Left ventricle myocardium inferior (tissue), 1 donor: ENCODE measurements around the gene CLPSL2. TPM values are rescaled to one million over a fixed set of nuclear protein-coding genes. Genes with fewer than 3 reads are reported as not detected.

ENCODE experiments used
- DNase-seq: peaks from one replicate; pipeline ENCODE4 v3.0.0-alpha.2; 2020
- H3K27ac ChIP-seq: fragments of 200-600 bp; replicated peaks from 2 replicates; pipeline ENCODE4 v1.8.0; 2021
- H3K27me3 ChIP-seq: fragments of 200-600 bp; 2 replicates; pipeline ENCODE4 v1.8.0; 2021; ENCODE audit warnings: low read depth
- H3K36me3 ChIP-seq: fragments of 200-600 bp; 2 replicates; pipeline ENCODE4 v1.8.0; 2021
- H3K4me1 ChIP-seq: fragments of 200-600 bp; 2 replicates; pipeline ENCODE4 v1.8.0; 2021
- H3K4me3 ChIP-seq: fragments of 200-600 bp; 2 replicates; pipeline ENCODE4 v1.8.0; 2021; ENCODE audit warnings: mild to moderate bottlenecking, moderate library complexity
- H3K9me3 ChIP-seq: fragments of 200-600 bp; replicated peaks from 2 replicates; pipeline ENCODE4 v1.8.0; 2021
- intact Hi-C: fragments of 100-400 bp; cut with micrococcal nuclease; formaldehyde crosslinking; loops from one replicate; pipeline ENCODE4 v1.11.0; 2022
- total RNA-seq: library from RNA; stranded (reverse); fragmentation: NEBNext Ultra II Directional; extraction: Animal tissue kit (Norgen Biotek cat#: 25700); gene quantifications from one replicate; pipeline ENCODE4 v1.2.1, GENCODE V29; 2021
- TF ChIP-seq, protein P1 (sequence below): fragments of 200-600 bp; IDR thresholded peaks from 2 replicates; pipeline ENCODE4 v1.8.0; 2021; ENCODE audit warnings: antibody characterized with exemption, mild to moderate bottlenecking, borderline replicate concordance
- donor health status: DM: no; HTN: yes; CAD: no; lungs with severe emphysema.

CLPSL2 gene
- total RNA-seq, 1 donor from 2014 or later = not detected

DNA sequence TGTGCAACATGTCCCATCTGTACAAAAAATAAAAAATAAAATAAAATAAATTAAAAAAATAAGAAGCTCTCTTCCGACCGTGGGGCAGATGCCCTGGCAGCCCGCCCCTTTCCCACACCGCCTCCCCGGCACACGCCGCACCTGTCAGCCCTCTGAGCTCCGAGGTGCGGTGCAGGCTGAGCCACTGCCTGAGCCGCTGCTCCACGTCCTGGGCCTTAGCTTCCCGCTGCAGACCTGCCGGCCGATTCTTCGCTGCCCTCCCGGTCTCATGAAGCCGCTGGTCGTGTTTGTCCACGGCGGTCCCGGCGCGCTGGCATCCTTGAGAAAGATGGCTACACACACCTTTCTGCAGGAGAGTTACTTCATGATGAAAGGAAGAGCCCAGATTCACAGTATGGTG is 10.7 kb upstream of the CLPSL2 start:
- Histone ChIP-seq H3K4me1 (no peaks in the 10 kb centered on the region), H3K27ac (no peak overlapping the region), H3K27me3 (peaks cover 74% of the 10 kb centered on the region), H3K9me3 (no peaks in the 10 kb centered on the region), H3K4me3 (no peak overlapping the region), H3K36me3 (no peaks in the 10 kb centered on the region)
- intact Hi-C loops = no loop called here
- TF ChIP-seq, protein P1, sequence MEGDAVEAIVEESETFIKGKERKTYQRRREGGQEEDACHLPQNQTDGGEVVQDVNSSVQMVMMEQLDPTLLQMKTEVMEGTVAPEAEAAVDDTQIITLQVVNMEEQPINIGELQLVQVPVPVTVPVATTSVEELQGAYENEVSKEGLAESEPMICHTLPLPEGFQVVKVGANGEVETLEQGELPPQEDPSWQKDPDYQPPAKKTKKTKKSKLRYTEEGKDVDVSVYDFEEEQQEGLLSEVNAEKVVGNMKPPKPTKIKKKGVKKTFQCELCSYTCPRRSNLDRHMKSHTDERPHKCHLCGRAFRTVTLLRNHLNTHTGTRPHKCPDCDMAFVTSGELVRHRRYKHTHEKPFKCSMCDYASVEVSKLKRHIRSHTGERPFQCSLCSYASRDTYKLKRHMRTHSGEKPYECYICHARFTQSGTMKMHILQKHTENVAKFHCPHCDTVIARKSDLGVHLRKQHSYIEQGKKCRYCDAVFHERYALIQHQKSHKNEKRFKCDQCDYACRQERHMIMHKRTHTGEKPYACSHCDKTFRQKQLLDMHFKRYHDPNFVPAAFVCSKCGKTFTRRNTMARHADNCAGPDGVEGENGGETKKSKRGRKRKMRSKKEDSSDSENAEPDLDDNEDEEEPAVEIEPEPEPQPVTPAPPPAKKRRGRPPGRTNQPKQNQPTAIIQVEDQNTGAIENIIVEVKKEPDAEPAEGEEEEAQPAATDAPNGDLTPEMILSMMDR = no peak
- no peak for DNase-seq

DNA sequence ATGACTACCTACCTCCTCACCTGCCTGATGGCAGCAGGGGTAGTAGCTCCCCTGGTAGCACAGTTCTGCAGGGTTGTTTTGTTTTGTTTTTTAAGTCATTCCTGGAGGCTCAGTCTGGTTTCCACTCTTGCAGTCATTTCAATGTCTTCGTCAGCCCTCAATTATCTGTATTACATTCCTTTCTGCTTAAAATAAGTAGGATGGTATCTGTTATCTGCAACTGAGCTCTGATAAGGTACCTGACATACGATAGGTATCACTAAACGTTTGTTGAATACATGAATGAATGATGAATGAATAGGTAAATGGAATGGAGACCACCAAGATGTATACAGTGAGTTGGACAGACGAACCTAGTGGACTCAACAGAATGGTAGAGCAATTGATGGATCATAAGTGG is 7.2 kb upstream of the CLPSL2 start:
- Histone ChIP-seq H3K27ac (no peak overlapping the region), H3K4me1 (no peaks in the 10 kb centered on the region), H3K27me3 (peaks cover 73% of the 10 kb centered on the region), H3K4me3 (no peak overlapping the region), H3K9me3 (no peaks in the 10 kb centered on the region), H3K36me3 (no peaks in the 10 kb centered on the region)
- no peak for DNase-seq
- TF ChIP-seq, protein P1 = no peak
- intact Hi-C loops = no loop called here

DNA sequence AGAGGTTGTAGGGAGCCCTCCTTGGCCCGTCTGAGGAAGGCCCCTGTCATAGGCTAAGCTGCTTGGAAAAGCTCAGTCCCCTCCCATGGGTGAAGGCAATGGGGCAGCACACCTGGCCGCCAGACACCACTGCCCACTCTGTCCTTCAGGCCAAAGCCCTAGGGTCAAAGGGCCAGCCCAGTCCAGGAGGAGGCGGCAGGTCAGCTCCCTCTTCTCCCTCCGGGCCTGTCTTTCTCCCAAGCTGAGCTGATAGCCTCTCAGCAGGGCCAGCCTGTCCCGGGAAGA is 5.1 kb upstream of the CLPSL2 start:
- Histone ChIP-seq H3K4me1 (peaks cover 2% of the 10 kb centered on the region), H3K9me3 (no peaks in the 10 kb centered on the region), H3K4me3 (no peak overlapping the region), H3K36me3 (no peaks in the 10 kb centered on the region), H3K27me3 (peaks cover 73% of the 10 kb centered on the region), H3K27ac (no peak overlapping the region)
- TF ChIP-seq, protein P1 = no peak
- no peak for DNase-seq
- intact Hi-C loops = no loop called here

DNA sequence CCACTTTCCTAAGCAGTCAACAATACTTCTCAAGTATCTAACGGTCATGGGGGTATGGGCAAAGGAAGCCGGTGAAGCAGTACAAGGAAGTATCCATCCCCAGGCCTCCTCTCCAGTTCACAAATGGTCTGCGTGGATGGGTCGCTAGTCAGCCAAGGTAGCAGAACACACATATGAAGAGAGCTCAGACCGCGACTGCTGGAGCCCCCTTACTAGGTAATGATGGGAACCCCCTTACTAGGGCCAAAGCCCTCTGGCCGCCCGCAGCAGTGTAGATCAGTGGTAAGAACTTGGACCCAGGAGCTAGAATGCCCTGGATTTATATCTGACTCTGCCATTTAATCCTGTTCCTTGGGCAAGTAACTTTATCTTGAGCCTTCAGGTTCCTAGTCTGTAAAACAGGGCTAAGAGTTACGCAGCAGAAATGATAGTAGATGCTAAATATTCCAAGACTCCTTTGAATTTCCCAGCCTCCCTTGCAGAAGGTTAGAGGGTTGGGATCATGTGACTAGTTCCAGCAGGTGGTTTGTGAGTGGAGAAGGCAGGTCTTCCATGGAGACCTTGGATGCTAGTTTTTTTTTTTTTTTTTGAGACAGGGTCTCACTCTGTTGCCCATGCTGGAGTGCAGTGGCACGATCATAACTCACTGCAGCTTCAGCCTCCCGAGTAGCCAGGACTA is 2.1 kb upstream of the CLPSL2 start:
- Histone ChIP-seq H3K36me3 (no peaks in the 10 kb centered on the region), H3K27me3 (peaks cover 86% of the 10 kb centered on the region), H3K9me3 (no peaks in the 10 kb centered on the region), H3K4me1 (peaks cover 8% of the 10 kb centered on the region), H3K27ac (no peak overlapping the region), H3K4me3 (no peak overlapping the region)
- TF ChIP-seq, protein P1 = no peak
- intact Hi-C loops = no loop called here
- DNase-seq = no peak

DNA sequence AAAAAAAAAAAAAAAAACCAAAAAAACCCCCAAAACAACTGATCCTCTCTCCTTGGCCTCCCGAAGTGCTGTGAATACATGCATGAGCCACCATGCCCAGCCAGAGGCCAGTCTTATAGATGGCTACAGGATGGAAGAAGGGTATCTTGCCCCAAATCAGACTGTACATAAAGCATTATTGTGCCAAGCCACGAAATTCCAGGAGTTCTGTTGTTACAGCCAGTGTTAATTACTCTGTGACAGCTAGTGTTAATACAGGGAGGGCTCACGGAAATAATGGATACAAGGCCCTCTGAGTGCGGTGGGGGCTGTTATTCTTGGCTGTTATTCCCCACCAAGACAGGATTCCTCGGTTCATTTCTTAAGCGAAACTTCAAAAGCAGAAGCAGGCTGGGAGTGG is 1.4 kb upstream of the CLPSL2 start:
- H3K36me3 ChIP-seq = no peaks in the 10 kb centered on the region
- intact Hi-C loops = no loop called here
- peaks cover 88% of the 10 kb centered on the region for H3K27me3 ChIP-seq
- TF ChIP-seq, protein P1 = no peak
- DNase-seq = no peak
- no peaks in the 10 kb centered on the region for H3K9me3 ChIP-seq
- peaks cover 8% of the 10 kb centered on the region for H3K4me1 ChIP-seq
- H3K27ac ChIP-seq = no peak overlapping the region
- H3K4me3 ChIP-seq = no peak overlapping the region
